Spleen (tissue), 11 donors: Measurements from ENCODE around the gene OARD1. TPM values are rescaled to one million over a fixed set of nuclear protein-coding genes. Genes with fewer than 3 reads are reported as not detected.

ENCODE experiments used
- DNase-seq: peaks from one replicate; pipeline ENCODE4 v3.0.0-alpha.2; 2020
- H3K27ac ChIP-seq, 8 donors: fragments of 200-600 bp; sonication (generic) in 7 of 8; 1 replicate in 4 of 8; 2 replicates in 4 of 8; pipeline versions ENCODE4 v1.5.0 to v1.8.0; 2016 to 2021; ENCODE audit warnings: inconsistent platforms in 4 of 8, mild to moderate bottlenecking in 4 of 8, moderate library complexity in 1 of 8
- H3K27me3 ChIP-seq, 7 donors: fragments of 200-600 bp; sonication (generic) in 6 of 7; replicated peaks in 1 of 7; 1 replicate in 4 of 7; 2 replicates in 3 of 7; pipeline versions ENCODE4 v1.5.0 to v1.8.0; 2016 to 2021; ENCODE audit warnings: inconsistent platforms in 3 of 7, mild to moderate bottlenecking in 1 of 7
- H3K36me3 ChIP-seq, 6 donors: fragments of 200-600 bp; sonication (generic) in 5 of 6; 1 replicate in 4 of 6; 2 replicates in 2 of 6; pipeline versions ENCODE4 v1.5.0 to v1.8.0; 2016 to 2021; ENCODE audit warnings: inconsistent platforms in 2 of 6
- H3K4me1 ChIP-seq, 6 donors: fragments of 200-600 bp; sonication (generic) in 5 of 6; 1 replicate in 3 of 6; 2 replicates in 3 of 6; pipeline versions ENCODE4 v1.5.0 to v1.8.0; 2016 to 2021; ENCODE audit warnings: inconsistent platforms in 3 of 6
- H3K4me3 ChIP-seq, 8 donors: fragments of 200-600 bp; sonication (generic) in 7 of 8; 1 replicate in 4 of 8; 2 replicates in 4 of 8; pipeline versions ENCODE4 v1.5.0 to v1.8.0; 2016 to 2021; ENCODE audit warnings: inconsistent platforms in 4 of 8, mild to moderate bottlenecking in 4 of 8, moderate library complexity in 2 of 8
- H3K9me3 ChIP-seq, 8 donors: fragments of 200-600 bp; sonication (generic) in 7 of 8; 1 replicate in 4 of 8; 2 replicates in 4 of 8; pipeline versions ENCODE4 v1.5.0 to v1.8.0; 2016 to 2021; ENCODE audit warnings: inconsistent platforms in 4 of 8
- POLR2A ChIP-seq, 3 donors: fragments of 450-650 bp; IDR thresholded peaks; one replicate each; pipeline ENCODE4 v1.5.1; 2017; ENCODE audit warnings: antibody characterized with exemption in 3 of 3, mild to moderate bottlenecking in 1 of 3
- POLR2AphosphoS5 ChIP-seq, 3 donors: sonication (generic); formaldehyde crosslinking; IDR thresholded peaks; one replicate each; pipeline ENCODE4 v1.5.1; 2017; ENCODE audit warnings: antibody characterized with exemption in 3 of 3
- WGBS, 5 donors: extraction: QIAGEN DNeasy Blood & Tissue Kit in 3 of 5; methylation state at CpG; one replicate each; pipeline versions ENCODE4 v1.1.5 to v1.1.7; 2013 to 2018; 5-methylcytosine and 5-hydroxymethylcytosine counted together
- intact Hi-C: fragments of 100-400 bp; cut with DNase I; formaldehyde crosslinking; loops from one replicate; pipeline ENCODE4 v1.15.0; 2023; ENCODE audit warnings: low total_unique reads
- polyA plus RNA-seq, 3 donors: library from polyadenylated mRNA; stranded (reverse); fragments of 200-250 nt; gene quantifications; one replicate each; pipeline ENCODE4 v1.2.1, GENCODE V29; 2013
- total RNA-seq, 7 donors: library from RNA; depleted of rRNA in 3 of 7; stranded (reverse); fragments of >200 nt in 3 of 7; fragmentation: NEBNext Ultra II Directional in 4 of 7; extraction: Animal tissue kit (Norgen Biotek cat#: 25700) in 4 of 7; gene quantifications; one replicate each; pipeline versions ENCODE4 v1.1.0 to v1.2.1, GENCODE V29; 2016 to 2021
- TF ChIP-seq, protein P1 (sequence below), 11 experiments: fragments of 200-600 bp in 7 of 11; fragments of 450-650 bp in 4 of 11; sonication (generic) in 4 of 11; IDR thresholded peaks in 8 of 11; conservative IDR thresholded peaks in 3 of 11; 1 replicate in 7 of 11; 2 replicates in 4 of 11; pipeline versions ENCODE4 v1.4.0 to v1.8.0; 2016 to 2021; ENCODE audit warnings: antibody characterized with exemption in 11 of 11, inconsistent platforms in 4 of 11, mild to moderate bottlenecking in 1 of 11
- donor health status: healthy with polysubstance abuse.
- donor health status: DM: no; HTN: no; CAD: no; lungs with moderate emphysema.
- donor health status: DM: no; HTN: no; CAD: no.
- donor health status: Bipolar disorder and iron deficiency.
- donor health status: healthy.
- donor health status: DM: no; HTN: no; CAD: no.
- donor health status: DM: yes; HTN: yes; CAD: no.

OARD1 gene
- total and polyA plus RNA-seq, 10 donors: 20.7 to 41.4 (median 32.6) TPM

DNA sequence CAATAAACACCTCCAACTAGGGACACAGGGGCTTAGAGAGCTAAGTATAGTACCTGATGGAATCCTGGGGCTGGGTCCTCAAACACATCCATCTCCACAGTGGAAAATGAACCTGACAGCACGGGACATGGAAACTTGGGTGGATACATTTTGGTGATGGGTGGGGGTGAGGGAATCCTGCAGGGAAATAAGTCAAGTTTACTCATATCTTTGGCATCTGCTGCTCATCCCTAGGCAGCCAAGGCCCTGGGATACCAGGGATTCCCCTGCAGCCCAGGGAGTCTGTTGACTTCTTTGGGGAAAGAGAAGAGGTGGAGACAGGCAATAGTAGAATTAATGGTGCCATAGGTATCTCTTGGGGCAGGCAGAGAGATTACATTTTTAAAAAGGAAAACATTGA is 12.6 kb downstream of the OARD1 start:
- no peak for DNase-seq
- intact Hi-C loops: no loop called here
- Histone ChIP-seq H3K4me3 (no peak overlapping the region), H3K9me3 (no peaks in the 10 kb centered on the region), H3K36me3 (peaks cover 0 to 80% (median 21%) of the 10 kb centered on the region in 6 donors), H3K27ac (no peak overlapping the region), H3K27me3 (no peaks in the 10 kb centered on the region), H3K4me1 (peaks cover 0 to 7% (median 0%) of the 10 kb centered on the region in 6 donors)
- no peak for TF ChIP-seq POLR2A (IDR thresholded peaks at IDR 0.05)
- TF ChIP-seq, protein P1, sequence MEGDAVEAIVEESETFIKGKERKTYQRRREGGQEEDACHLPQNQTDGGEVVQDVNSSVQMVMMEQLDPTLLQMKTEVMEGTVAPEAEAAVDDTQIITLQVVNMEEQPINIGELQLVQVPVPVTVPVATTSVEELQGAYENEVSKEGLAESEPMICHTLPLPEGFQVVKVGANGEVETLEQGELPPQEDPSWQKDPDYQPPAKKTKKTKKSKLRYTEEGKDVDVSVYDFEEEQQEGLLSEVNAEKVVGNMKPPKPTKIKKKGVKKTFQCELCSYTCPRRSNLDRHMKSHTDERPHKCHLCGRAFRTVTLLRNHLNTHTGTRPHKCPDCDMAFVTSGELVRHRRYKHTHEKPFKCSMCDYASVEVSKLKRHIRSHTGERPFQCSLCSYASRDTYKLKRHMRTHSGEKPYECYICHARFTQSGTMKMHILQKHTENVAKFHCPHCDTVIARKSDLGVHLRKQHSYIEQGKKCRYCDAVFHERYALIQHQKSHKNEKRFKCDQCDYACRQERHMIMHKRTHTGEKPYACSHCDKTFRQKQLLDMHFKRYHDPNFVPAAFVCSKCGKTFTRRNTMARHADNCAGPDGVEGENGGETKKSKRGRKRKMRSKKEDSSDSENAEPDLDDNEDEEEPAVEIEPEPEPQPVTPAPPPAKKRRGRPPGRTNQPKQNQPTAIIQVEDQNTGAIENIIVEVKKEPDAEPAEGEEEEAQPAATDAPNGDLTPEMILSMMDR (IDR thresholded peaks at IDR 0.05 in 8 of 11, conservative IDR thresholded peaks at IDR 0.05 in 3 of 11): no peak
- TF ChIP-seq POLR2AphosphoS5 (IDR thresholded peaks at IDR 0.05): no peak
- 89 to 96% (median 92%) methylated on average over 1 of the region's 1 CpG for WGBS, 5 donors

- Histone ChIP-seq H3K4me1 (peaks cover 0 to 7% (median 0%) of the 10 kb centered on the region in 6 donors), H3K4me3 (no peak overlapping the region), H3K9me3 (no peaks in the 10 kb centered on the region), H3K27ac (no peak overlapping the region), H3K27me3 (no peaks in the 10 kb centered on the region), H3K36me3 (peaks cover 0 to 72% (median 17%) of the 10 kb centered on the region in 6 donors)
- intact Hi-C loops: no loop called here
- no peak for DNase-seq
- WGBS, 5 donors: 84 to 97% (median 94%) methylated on average over 2 of the region's 2 CpGs
- TF ChIP-seq, protein P1 (IDR thresholded peaks at IDR 0.05 in 8 of 11, conservative IDR thresholded peaks at IDR 0.05 in 3 of 11): no peak
- TF ChIP-seq POLR2A (IDR thresholded peaks at IDR 0.05) (no peak), POLR2AphosphoS5 (IDR thresholded peaks at IDR 0.05) (no peak)
Measured at GRCh38 chr6:41058783-41059181, 13.4 kb downstream of the OARD1 start.

DNA sequence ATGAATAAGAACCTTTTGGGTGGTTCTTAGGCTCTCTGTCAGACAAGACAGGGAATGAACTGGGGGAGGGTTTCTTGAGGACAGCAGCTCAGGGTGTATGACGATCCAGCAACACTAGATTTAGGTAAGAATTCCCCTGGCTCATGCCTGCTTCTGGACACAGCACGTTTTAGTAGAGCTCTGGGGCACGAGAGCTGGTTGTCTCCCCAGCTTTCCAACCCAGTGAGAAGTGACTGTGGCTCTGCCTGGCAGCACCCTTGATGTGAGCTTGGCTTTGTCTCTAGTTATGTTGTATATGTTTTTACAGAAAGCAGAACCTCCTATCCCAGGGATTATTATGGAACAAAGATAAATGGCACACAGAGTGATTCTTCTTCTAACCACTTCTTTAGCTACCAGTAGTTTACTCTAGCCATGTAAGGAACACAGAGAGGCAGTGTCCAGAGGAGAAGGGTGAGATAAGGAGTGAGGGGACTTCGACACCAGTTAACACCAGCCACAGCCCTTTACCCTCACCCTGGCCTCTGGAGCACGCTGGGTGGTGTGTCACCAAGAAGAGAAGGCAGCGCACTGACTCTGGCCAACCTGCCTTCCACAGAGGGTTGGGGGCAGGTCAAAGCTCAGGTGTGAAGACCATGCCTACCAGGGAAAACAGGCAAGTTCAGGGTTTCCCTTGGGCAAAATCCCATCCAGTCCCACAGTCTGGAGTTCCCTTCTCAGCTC is 15.2 kb downstream of the OARD1 start:
- no peak overlapping the region for H3K4me3 ChIP-seq
- no peaks in the 10 kb centered on the region for H3K9me3 ChIP-seq
- intact Hi-C loops: no loop called here
- WGBS, 5 donors: 89 to 97% (median 94%) methylated on average over 5 to 6 of the region's 6 CpGs
- no peak for DNase-seq
- H3K4me1 ChIP-seq: peaks cover 5 to 15% (median 6%) of the 10 kb centered on the region in 6 donors
- no peak overlapping the region for H3K27ac ChIP-seq
- peaks cover 0 to 58% (median 9%) of the 10 kb centered on the region in 6 donors for H3K36me3 ChIP-seq
- TF ChIP-seq POLR2A (IDR thresholded peaks at IDR 0.05): no peak
- TF ChIP-seq, protein P1 (IDR thresholded peaks at IDR 0.05 in 8 of 11, conservative IDR thresholded peaks at IDR 0.05 in 3 of 11): no peak
- TF ChIP-seq POLR2AphosphoS5 (IDR thresholded peaks at IDR 0.05): no peak
- H3K27me3 ChIP-seq: no peaks in the 10 kb centered on the region

- 30 to 58% (median 45%) methylated on average over 3 of the region's 3 CpGs for WGBS, 5 donors
Measured at GRCh38 chr6:41055149-41055548, 17.0 kb downstream of the OARD1 start.

More at GRCh38 chr6:41055149-41055548, 17.0 kb downstream of the OARD1 start:
- TF ChIP-seq POLR2AphosphoS5 (IDR thresholded peaks at IDR 0.05) (no peak), POLR2A (IDR thresholded peaks at IDR 0.05) (no peak)
- TF ChIP-seq, protein P1 (IDR thresholded peaks at IDR 0.05 in 8 of 11, conservative IDR thresholded peaks at IDR 0.05 in 3 of 11): no peak
- Histone ChIP-seq H3K36me3 (peaks cover 0 to 41% (median 4%) of the 10 kb centered on the region in 6 donors), H3K4me3 (no peak overlapping the region), H3K4me1 (peaks cover 6 to 16% (median 12%) of the 10 kb centered on the region in 6 donors), H3K27me3 (no peaks in the 10 kb centered on the region), H3K27ac (no peak overlapping the region), H3K9me3 (no peaks in the 10 kb centered on the region)
- intact Hi-C loops: no loop called here
- DNase-seq: no peak
